ENCODE results near the gene KPNB1. TPM values are rescaled to one million over a fixed set of nuclear protein-coding genes. Genes with fewer than 3 reads are reported as not detected.

Gene KPNB1
- total and polyA plus RNA-seq, 10 of the 15 experiments (the other 5 are each of a cell fraction or from before 2014, with no cell fraction given): 67.8 to 525 (median 246) TPM

DNA sequence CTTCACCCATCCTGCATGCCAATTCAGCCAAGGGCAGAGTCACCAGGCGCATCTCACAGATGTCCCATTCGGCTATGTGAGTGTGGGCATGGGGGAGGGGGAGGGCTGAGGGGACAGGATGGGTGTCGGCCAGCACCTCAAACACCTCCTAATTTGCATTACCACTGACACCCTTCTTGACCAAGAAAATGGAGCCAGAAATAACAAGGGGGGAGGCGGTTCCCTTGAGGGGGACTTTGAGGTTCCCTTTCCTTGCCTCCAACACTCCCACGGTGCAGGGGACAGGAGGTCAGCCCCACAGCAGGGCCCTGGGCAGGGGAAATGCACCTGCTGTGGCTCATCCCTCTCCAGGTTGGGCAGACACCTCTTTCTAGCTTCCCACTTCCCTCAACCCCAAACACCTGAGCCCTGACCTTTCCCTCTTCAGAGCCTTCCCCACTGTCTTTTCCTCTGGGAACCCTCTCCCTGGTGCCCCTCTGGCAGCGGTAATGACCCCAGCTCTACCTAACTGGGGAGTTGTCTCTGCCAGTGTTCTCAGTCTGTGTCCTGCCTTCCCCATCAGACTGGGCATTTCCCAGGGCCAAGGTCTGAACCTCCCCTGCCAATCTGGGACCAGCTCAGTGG is 65.2 kb downstream of the KPNB1 start:
- H3K4me3 ChIP-seq: peak overlapping the region; percentile 28; the same call in 1 of the 2 replicates
- WGBS (ENCODE audit: insufficient coverage, insufficient replicate concordance, low lambda C conversion rate, missing lambda C conversion rate): 6% methylated on average over 6 of the region's 6 CpGs
- H3K36me3 ChIP-seq (ENCODE audit: control insufficient read depth in 2 of 2, insufficient read depth in 2 of 2, low read length in 1 of 2): no peaks in the 10 kb centered on the region
- ATAC-seq (peak; percentile 57), DNase-seq (ENCODE audit: low read depth, low spot score) (peak; percentile 67), FAIRE-seq (no peak)
- H3K4me1 ChIP-seq (ENCODE audit: control insufficient read depth, insufficient read depth, low read length): peaks cover 68% of the 10 kb centered on the region
- ChIA-PET RAD21 (ENCODE audit: unreplicated experiment) (interaction anchor here (0.6 to 8.3 kb wide), 8 partner anchors 9 to 51 kb away, joined by 3 to 142 read pairs (median 8); partner anchors contain the start of genes TBKBP1 and TBX21), SMC1A (ENCODE audit: uncharacterized antibody, unreplicated experiment) (interaction anchor here (1.0 to 5.9 kb wide), 6 partner anchors 10 to 50 kb away, joined by 3 to 56 read pairs (median 20); partner anchors contain the start of gene TBX21), CTCF (interaction anchor here (0.6 to 9.0 kb wide), 11 partner anchors 10 to 208 kb away, joined by 3 to 229 read pairs (median 4); partner anchors contain the start of genes KPNB1 and TBX21), POLR2A (interaction anchor here (0.8 to 7.3 kb wide), 4 partner anchors 11 to 51 kb away, joined by 3 to 76 read pairs (median 6); partner anchors contain the start of gene TBX21)
- intact Hi-C loops (cut with micrococcal nuclease; ENCODE audit: unreplicated experiment): loop anchor here (2.0 kb wide), 1 partner anchor 18 kb away; the partner anchor contains the start of gene TBX21
- in situ Hi-C loops (cut with MboI): no loop called here
- no peaks in the 10 kb centered on the region; the same call in 1 of the 2 replicates for H4K20me1 ChIP-seq (ENCODE audit: control insufficient read depth, insufficient read depth)
- H3K4me2 ChIP-seq (ENCODE audit: control insufficient read depth, insufficient read depth): peak overlapping the region; percentile 61
- no peaks in the 10 kb centered on the region for H3K79me2 ChIP-seq (ENCODE audit: control insufficient read depth, insufficient read depth, low read length)
- no peak overlapping the region for H3K9ac ChIP-seq (ENCODE audit: control insufficient read depth, insufficient read depth, low read length)
- no peaks in the 10 kb centered on the region; a peak in 2 of 4 replicates for H3K27me3 ChIP-seq (replicated peaks in 1 of 2; ENCODE audit: control insufficient read depth in 2 of 2, insufficient read depth in 2 of 2, low read length in 1 of 2)
- no peak overlapping the region for H2AFZ ChIP-seq (ENCODE audit: control insufficient read depth, low read depth, low read length)
- H3K9me3 ChIP-seq (replicated peaks; ENCODE audit: control insufficient read depth, insufficient read depth, low read length): no peaks in the 10 kb centered on the region
- peak overlapping the region; percentile 1; the same call in 1 of the 2 replicates for H3K27ac ChIP-seq (ENCODE audit: control insufficient read depth, insufficient read depth)
- no TSS peak for BruUV-seq (replicated peaks)
- TF ChIP-seq POU2F2 (IDR thresholded peaks at IDR 0.05; ENCODE audit: borderline replicate concordance, low read depth, low read length): peak; percentile 96; the same call in 2 of the 3 replicates
- TF ChIP-seq ZNF217 (IDR thresholded peaks at IDR 0.05): no peak
- TF ChIP-seq SIN3A (IDR thresholded peaks at IDR 0.05; ENCODE audit: low read depth, low read length): no peak
- TF ChIP-seq ZBED1 (IDR thresholded peaks at IDR 0.05; ENCODE audit: borderline replicate concordance): no peak
- TF ChIP-seq JUND (IDR thresholded peaks at IDR 0.05; ENCODE audit: low read depth, low read length): no peak
- peak; percentile 80; the same call in 1 of the 2 replicates for TF ChIP-seq HDGF (IDR thresholded peaks at IDR 0.05)
- TF ChIP-seq MTA2 (IDR thresholded peaks at IDR 0.05; ENCODE audit: low read depth): peak; percentile 62
- TF ChIP-seq, protein P1, sequence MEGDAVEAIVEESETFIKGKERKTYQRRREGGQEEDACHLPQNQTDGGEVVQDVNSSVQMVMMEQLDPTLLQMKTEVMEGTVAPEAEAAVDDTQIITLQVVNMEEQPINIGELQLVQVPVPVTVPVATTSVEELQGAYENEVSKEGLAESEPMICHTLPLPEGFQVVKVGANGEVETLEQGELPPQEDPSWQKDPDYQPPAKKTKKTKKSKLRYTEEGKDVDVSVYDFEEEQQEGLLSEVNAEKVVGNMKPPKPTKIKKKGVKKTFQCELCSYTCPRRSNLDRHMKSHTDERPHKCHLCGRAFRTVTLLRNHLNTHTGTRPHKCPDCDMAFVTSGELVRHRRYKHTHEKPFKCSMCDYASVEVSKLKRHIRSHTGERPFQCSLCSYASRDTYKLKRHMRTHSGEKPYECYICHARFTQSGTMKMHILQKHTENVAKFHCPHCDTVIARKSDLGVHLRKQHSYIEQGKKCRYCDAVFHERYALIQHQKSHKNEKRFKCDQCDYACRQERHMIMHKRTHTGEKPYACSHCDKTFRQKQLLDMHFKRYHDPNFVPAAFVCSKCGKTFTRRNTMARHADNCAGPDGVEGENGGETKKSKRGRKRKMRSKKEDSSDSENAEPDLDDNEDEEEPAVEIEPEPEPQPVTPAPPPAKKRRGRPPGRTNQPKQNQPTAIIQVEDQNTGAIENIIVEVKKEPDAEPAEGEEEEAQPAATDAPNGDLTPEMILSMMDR (IDR thresholded peaks at IDR 0.05 in 2 of 3, conservative IDR thresholded peaks at IDR 0.05 in 1 of 3; ENCODE audit: control insufficient read depth in 2 of 3, extremely low read depth in 1 of 3, insufficient read depth in 1 of 3, low read depth in 3 of 3, low read length in 3 of 3): no peak
- TF ChIP-seq ZNF207 (IDR thresholded peaks at IDR 0.05; ENCODE audit: borderline replicate concordance): 0 out of 2 replicates have a peak, but pooled peaks have one; percentile 16
- peak; percentile 59; the same call in 1 of the 2 replicates for TF ChIP-seq RUNX3 (IDR thresholded peaks at IDR 0.05; ENCODE audit: low read length)
- TF ChIP-seq PAX5 (IDR thresholded peaks at IDR 0.05; ENCODE audit: borderline replicate concordance, low read depth, low read length): peak; percentile 30; the same call in 1 of the 2 replicates
- no peak for TF ChIP-seq NFYA (IDR thresholded peaks at IDR 0.05; ENCODE audit: borderline replicate concordance, low read depth, low read length)
- no peak for TF ChIP-seq RBBP5 (conservative IDR thresholded peaks at IDR 0.05)
- TF ChIP-seq ZNF622 (IDR thresholded peaks at IDR 0.05): no peak
- TF ChIP-seq, protein P2, sequence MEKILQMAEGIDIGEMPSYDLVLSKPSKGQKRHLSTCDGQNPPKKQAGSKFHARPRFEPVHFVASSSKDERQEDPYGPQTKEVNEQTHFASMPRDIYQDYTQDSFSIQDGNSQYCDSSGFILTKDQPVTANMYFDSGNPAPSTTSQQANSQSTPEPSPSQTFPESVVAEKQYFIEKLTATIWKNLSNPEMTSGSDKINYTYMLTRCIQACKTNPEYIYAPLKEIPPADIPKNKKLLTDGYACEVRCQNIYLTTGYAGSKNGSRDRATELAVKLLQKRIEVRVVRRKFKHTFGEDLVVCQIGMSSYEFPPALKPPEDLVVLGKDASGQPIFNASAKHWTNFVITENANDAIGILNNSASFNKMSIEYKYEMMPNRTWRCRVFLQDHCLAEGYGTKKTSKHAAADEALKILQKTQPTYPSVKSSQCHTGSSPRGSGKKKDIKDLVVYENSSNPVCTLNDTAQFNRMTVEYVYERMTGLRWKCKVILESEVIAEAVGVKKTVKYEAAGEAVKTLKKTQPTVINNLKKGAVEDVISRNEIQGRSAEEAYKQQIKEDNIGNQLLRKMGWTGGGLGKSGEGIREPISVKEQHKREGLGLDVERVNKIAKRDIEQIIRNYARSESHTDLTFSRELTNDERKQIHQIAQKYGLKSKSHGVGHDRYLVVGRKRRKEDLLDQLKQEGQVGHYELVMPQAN (conservative IDR thresholded peaks at IDR 0.05): no peak
- TF ChIP-seq MEF2B (IDR thresholded peaks at IDR 0.05; ENCODE audit: partially characterized antibody, poor library complexity, severe bottlenecking): peak; percentile 91
- peak; percentile 62; the same call in 1 of the 2 replicates for TF ChIP-seq GATAD2B (conservative IDR thresholded peaks at IDR 0.05; ENCODE audit: low read depth)
- peak; percentile 59; the same call in 1 of the 2 replicates for TF ChIP-seq CHD2 (IDR thresholded peaks at IDR 0.05; ENCODE audit: borderline replicate concordance, low read depth, low read length)
- no peak for TF ChIP-seq TBL1XR1 (IDR thresholded peaks at IDR 0.05; ENCODE audit: low read depth, low read length)
- no peak for TF ChIP-seq SMAD5 (IDR thresholded peaks at IDR 0.05; ENCODE audit: low read depth)
- TF ChIP-seq IKZF2 (IDR thresholded peaks at IDR 0.05): peak; percentile 71 to 78; a peak in 2 of 4 replicates
- peak; percentile 89 for TF ChIP-seq IKZF1 (conservative IDR thresholded peaks at IDR 0.05)

All from GM12878 (cell line).